Limb (tissue), 2 donors: Measurements from ENCODE around the gene UPF1.
A peak's percentile ranks its signal among the peaks of the same experiment; 100 is the strongest.

Experiments used
- DNase-seq, 2 donors: peaks; one replicate each; pipeline ENCODE4 v3.0.0-alpha.2; 2016; ENCODE audit errors: extremely low spot score in 2 of 2

The UPF1 gene

GRCh38 chr19:18857223-18857622, 25.5 kb downstream of the UPF1 start:
- no peak for DNase-seq

DNA sequence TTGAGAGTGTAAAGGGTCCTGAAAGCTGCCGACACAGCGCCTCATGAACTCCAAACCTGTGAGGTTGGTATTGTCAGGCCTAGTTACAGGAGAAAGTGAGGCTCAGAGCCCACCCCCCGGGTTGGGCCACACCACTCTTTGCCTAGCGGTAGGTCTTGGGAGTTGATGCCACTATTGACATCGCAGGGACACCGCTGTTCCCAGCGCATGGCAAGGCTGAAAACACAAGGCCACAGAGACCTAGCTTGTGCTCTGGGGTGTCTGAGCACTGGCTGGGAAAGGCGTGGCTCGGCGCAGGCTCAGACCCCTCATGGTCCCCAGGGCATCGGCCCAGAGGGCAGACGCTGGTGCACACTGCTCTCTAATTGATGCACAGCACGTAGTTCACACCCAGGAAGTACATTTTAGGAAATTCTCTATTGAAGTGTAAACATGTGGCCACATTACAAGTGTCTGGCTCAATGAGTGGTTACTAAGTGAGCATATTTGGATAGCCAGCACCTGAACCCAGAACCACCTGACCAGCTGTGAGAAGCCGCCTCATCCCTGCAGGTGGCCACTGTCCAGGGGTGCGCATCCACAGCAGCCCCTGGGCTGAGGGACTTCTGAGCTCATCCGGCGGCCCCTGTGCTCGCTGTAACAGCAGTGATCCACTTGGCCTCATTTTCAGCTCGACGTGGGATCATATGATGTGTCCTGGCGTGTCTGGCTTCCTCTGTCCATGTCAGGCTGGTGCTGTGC, 27.3 kb downstream of the UPF1 start:
- DNase-seq: no peak

GRCh38 chr19:18859676-18860301, 28.0 kb downstream of the UPF1 start:
- DNase-seq: peak; percentile 27 to 62

GRCh38 chr19:18860302-18860700, 28.5 kb downstream of the UPF1 start:
- no peak for DNase-seq

DNA sequence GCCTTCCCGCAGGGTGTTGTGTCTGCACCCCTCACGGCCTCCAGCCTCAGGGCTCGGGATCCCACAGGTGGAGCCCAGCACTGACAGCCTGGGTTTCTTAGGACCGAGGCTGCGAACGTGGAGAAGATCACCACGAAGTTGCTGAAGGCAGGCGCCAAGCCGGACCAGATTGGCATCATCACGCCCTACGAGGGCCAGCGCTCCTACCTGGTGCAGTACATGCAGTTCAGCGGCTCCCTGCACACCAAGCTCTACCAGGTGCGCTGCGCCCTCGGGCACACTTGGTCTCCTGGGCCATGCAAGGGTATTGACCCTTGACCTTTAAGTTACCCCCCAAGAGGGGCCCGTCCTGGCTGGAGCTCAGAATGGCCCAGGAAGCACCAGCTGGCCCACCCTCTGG, 29.0 kb downstream of the UPF1 start:
- DNase-seq: no peak

- no peak for DNase-seq
These were observed 29.5 kb downstream of the UPF1 start for GRCh38 chr19:18861235-18861634.

- no peak for DNase-seq
These were observed 30.2 kb downstream of the UPF1 start for GRCh38 chr19:18861917-18862316.

- no peak for DNase-seq
These were observed 31.4 kb downstream of the UPF1 start for GRCh38 chr19:18862976-18863842.

GRCh38 chr19:18863843-18864362, 32.1 kb downstream of the UPF1 start:
- DNase-seq: no peak

DNA sequence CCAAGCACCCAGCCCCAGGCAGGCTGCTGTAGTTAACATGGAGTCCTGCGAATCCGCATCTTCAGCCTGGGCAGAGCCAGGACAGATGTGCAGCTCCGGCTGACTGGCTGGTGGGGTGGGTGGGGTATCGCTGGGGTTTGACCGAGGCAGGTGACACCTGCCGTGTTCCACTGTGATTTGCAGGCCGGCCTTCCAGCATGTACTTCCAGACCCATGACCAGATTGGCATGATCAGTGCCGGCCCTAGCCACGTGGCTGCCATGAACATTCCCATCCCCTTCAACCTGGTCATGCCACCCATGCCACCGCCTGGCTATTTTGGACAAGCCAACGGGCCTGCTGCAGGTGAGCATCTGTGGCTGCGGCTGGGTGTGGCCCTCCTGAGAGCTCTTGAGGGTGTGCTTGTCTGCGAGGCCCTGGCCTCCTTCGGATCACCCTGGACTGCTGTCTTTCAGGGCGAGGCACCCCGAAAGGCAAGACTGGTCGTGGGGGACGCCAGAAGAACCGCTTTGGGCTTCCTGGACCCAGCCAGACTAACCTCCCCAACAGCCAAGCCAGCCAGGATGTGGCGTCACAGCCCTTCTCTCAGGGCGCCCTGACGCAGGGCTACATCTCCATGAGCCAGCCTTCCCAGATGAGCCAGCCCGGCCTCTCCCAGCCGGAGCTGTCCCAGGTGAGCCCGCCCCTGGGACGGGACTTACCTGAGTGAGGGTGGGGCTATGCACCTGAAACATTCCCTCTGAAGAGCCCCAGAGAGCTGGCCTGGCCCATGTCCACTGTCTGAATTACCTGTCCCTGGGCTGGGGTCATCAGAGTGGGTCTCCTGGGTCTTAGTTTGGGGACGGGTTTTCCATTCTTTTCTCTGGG, 33.6 kb downstream of the UPF1 start:
- DNase-seq: no peak

DNA sequence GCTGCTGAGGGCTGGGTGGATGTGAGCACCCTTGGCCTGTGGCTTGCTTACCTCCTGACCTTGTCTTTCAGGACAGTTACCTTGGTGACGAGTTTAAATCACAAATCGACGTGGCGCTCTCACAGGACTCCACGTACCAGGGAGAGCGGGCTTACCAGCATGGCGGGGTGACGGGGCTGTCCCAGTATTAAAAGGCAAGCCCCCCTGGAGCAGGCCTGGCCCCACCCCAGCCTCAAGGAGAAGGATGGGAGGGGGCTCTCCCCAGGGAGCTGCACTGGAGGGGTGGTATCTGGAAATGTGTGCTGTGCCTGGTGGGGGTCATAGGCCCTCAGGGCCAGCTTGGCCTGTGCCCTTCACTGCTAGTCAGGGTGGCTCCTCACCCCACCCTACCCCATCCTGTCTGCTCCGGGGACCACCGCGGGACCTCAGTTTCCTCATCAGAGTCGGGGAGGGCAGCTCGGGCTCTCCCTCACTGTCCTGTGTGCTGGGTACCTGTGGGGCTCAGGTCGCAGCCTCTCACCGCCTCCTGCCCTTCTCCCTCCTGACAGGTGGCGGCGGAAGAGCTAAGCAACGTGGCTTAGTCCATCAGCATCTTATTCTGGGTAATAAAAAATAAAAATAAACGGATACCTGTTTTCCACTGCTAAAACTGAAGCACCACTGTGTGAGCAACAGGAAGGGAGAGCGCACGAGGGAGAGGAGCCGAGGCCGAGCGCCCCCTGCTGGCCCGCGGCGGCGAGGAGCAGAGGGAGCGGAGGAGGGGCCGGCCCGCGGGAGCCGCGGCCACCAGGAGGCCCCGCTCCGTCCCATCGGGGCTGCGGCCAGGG, 34.4 kb downstream of the UPF1 start:
- DNase-seq: peak; percentile 51 to 84

DNA sequence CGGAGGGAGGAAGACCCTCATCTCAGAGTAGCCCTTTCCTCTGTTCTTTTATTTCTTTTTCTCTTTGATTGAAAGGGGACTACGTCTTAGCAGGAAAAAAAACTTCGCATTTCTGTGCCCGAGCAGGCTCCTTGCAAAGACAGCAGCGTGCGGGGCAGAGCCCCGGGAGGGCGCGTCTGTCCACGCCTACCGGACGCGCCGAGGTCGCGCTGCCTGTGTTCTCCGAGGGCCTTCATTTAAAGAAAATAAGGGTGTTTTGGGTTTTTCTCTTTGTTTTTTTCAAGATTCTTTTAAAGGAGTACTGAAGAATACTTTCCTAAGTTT, 35.0 kb downstream of the UPF1 start:
- DNase-seq: no peak

- no peak for DNase-seq
These were observed 35.4 kb downstream of the UPF1 start for GRCh38 chr19:18867199-18867598.

DNA sequence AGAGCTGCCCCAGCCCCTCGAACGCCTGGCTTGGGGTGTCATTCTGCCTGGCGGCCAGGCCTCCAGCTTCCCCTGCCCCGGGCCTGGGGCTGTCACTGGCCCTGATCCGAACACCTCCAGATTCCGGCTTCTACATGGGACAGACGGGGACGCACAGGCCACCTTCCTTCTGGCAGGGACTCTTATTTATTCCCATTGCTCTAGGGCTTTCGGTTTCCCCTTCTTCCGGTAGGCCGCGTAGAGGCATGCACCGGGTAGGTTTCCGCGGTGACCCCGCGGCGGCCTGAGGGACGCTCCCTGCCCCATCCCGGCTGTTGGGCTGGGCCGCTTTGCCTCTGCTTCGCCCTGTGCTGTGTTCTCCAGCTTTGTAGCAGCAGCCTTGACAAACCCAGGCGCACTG, 36.0 kb downstream of the UPF1 start:
- no peak for DNase-seq

DNA sequence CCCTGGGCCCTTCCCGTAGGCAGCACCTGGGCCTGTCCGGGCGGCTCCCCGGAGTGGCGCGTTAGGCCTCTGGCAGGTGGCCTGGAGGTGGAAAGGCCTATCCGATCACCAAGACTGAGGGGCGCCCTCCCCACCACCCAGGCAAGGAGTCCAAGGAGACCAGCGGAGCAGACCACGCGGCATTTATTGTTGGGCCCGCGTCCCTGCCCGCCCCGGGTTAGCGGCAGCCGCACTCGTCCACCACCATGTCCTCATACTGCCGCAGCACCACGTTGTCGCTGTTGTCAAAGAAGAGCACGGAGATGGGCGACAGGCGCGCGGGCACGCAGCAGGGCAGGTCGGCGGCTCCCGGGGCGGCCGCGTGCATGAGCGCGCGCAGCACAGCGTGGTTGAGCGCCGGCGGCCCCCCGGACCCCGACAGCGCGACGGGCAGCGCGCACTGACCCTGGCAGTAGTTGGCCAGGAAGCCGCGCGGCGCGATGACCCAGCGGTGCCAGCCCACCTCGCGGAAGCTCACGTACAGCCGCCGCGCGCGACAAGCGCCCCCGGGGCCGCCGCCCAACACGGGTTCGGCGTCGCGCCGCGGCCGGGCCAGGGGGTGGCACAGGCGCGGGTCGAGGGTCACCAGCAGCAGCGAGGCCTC, 36.7 kb downstream of the UPF1 start:
- no peak for DNase-seq

GRCh38 chr19:18869023-18869618, 37.4 kb downstream of the UPF1 start:
- no peak for DNase-seq

DNA sequence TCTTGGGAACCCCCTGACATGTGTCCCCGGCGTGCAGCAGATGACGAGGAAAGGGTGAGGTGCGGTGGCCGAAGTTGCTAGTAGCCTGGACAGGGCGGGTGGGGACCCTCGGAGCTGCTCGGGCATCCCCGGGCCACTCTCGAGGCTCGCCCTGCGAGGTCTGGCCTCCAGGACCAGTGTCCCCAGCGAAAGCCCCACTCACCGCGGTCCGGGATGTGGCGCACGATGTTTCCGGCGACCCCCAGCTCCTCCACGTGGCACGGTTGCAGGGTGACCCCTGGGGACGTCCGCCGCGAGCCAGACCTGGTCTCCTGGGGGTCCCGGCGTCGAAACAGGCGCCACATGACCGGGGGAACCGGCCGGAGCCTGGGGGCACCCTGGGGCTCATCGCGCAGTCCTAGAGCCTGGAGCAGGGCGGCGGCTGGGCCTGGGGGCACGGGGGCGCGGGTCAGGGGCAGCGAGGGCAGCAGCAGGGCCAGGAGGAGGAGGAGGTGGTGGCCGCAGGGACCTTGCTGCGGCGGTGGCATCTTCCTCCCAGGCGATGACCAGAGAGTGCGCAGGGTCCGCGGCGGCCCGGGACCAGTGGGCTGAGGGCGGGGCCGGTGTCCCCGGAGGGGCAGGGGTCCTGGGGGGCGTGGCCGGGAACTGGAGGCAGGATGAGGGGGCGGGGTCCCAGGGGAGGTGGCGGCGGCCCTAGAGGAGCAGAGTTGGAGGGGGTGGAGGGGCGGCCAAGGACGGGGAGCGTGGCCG, 38.2 kb downstream of the UPF1 start:
- no peak for DNase-seq

GRCh38 chr19:18870531-18871172, 38.9 kb downstream of the UPF1 start:
- DNase-seq: no peak
